Measurements from ENCODE around the gene KIAA0753. TPM values are rescaled to one million over a fixed set of nuclear protein-coding genes. Genes with fewer than 3 reads are reported as not detected.

Gene KIAA0753
- total and polyA plus RNA-seq, 2 of the 8 experiments (the other 6 are each of a cell fraction or from before 2014, with no cell fraction given): 5.0 to 27.1 TPM

Small RNA genes within 50 kb of the gene (microRNA-seq; reads per million reads assigned to microRNA genes)
- gene MIR4520-1 (ENCODE audit: borderline microRNAs expressed in 2 of 2, borderline number of aligned reads in 2 of 2, borderline replicate concordance in 1 of 2) (0 reads per million in 2 experiments), gene MIR4520-2 (ENCODE audit: borderline microRNAs expressed in 2 of 2, borderline number of aligned reads in 2 of 2, borderline replicate concordance in 1 of 2) (0 reads per million in 2 experiments)

Small RNA genes within 50 kb of the gene (small RNA-seq; reads per million reads assigned to genes)
- 1.5 reads per million for gene MIR4520-1 (ENCODE audit: insufficient read depth)
- not detected for gene RNA5SP435 (ENCODE audit: insufficient read depth)

Other genes starting within 250 kb of the KIAA0753 start
- 0.71 TPM in 1 of 2 replicates, not detected in the other for gene AIPL1, start 205.6 kb downstream of the KIAA0753 start, total RNA-seq (2021; fragmentation: NEBNext Ultra II Directional; extraction: Animal tissue kit (Norgen Biotek cat#: 25700))
- 0.56 and 0.89 TPM in 2 replicates for gene AIPL1, start 205.6 kb downstream of the KIAA0753 start, polyA plus RNA-seq (2011; rRNA removed)
- 133 and 143 TPM in 2 replicates for gene PIMREG, start 196.3 kb downstream of the KIAA0753 start, total RNA-seq (2021; fragmentation: NEBNext Ultra II Directional; extraction: Animal tissue kit (Norgen Biotek cat#: 25700))
- gene PIMREG, start 196.3 kb downstream of the KIAA0753 start, polyA plus RNA-seq (2011; rRNA removed): 126 and 148 TPM in 2 replicates
- 1.7 and 2.1 TPM in 2 replicates for gene PITPNM3, start 84.2 kb downstream of the KIAA0753 start, total RNA-seq (2021; fragmentation: NEBNext Ultra II Directional; extraction: Animal tissue kit (Norgen Biotek cat#: 25700))
- 3.1 and 4.8 TPM in 2 replicates for gene PITPNM3, start 84.2 kb downstream of the KIAA0753 start, polyA plus RNA-seq (2011; rRNA removed)
- 182 and 192 TPM in 2 replicates for gene TXNDC17, start 349 bp upstream of the KIAA0753 start, total RNA-seq (2021; fragmentation: NEBNext Ultra II Directional; extraction: Animal tissue kit (Norgen Biotek cat#: 25700))
- gene TXNDC17, start 349 bp upstream of the KIAA0753 start, polyA plus RNA-seq (2011; rRNA removed): 410 TPM in 2 replicates
- gene MED31, start 10.9 kb upstream of the KIAA0753 start, total RNA-seq (2021; fragmentation: NEBNext Ultra II Directional; extraction: Animal tissue kit (Norgen Biotek cat#: 25700)): 11.0 and 12.3 TPM in 2 replicates
- 2.4 and 4.6 TPM in 2 replicates for gene MED31, start 10.9 kb upstream of the KIAA0753 start, polyA plus RNA-seq (2011; rRNA removed)
- gene C17orf100, start 11.1 kb upstream of the KIAA0753 start, total RNA-seq (2021; fragmentation: NEBNext Ultra II Directional; extraction: Animal tissue kit (Norgen Biotek cat#: 25700)): 1.6 and 2.8 TPM in 2 replicates
- 2.1 and 2.6 TPM in 2 replicates for gene C17orf100, start 11.1 kb upstream of the KIAA0753 start, polyA plus RNA-seq (2011; rRNA removed)
- gene SLC13A5, start 72.7 kb upstream of the KIAA0753 start, total RNA-seq (2021; fragmentation: NEBNext Ultra II Directional; extraction: Animal tissue kit (Norgen Biotek cat#: 25700)): 1.8 and 2.6 TPM in 2 replicates
- gene SLC13A5, start 72.7 kb upstream of the KIAA0753 start, polyA plus RNA-seq (2011; rRNA removed): 2.1 and 3.5 TPM in 2 replicates
- not detected in 2 replicates for gene XAF1, start 115.3 kb upstream of the KIAA0753 start, total RNA-seq (2021; fragmentation: NEBNext Ultra II Directional; extraction: Animal tissue kit (Norgen Biotek cat#: 25700))
- gene XAF1, start 115.3 kb upstream of the KIAA0753 start, polyA plus RNA-seq (2011; rRNA removed): not detected in 2 replicates
- gene FBXO39, start 135.5 kb upstream of the KIAA0753 start, total RNA-seq (2021; fragmentation: NEBNext Ultra II Directional; extraction: Animal tissue kit (Norgen Biotek cat#: 25700)): 0.22 TPM in 1 of 2 replicates, not detected in the other
- 0.12 and 0.17 TPM in 2 replicates for gene FBXO39, start 135.5 kb upstream of the KIAA0753 start, polyA plus RNA-seq (2011; rRNA removed)
- not detected in 2 replicates for gene TEKT1, start 191.0 kb upstream of the KIAA0753 start, total RNA-seq (2021; fragmentation: NEBNext Ultra II Directional; extraction: Animal tissue kit (Norgen Biotek cat#: 25700))
- not detected in 2 replicates for gene TEKT1, start 191.0 kb upstream of the KIAA0753 start, polyA plus RNA-seq (2011; rRNA removed)